HG03095 (cell line): ENCODE measurements around the gene UGT3A1.
"Not testable (repeated sequence)": the region's sequence is repeated elsewhere in the genome, so short reads cannot be mapped to it uniquely, and the experiment has no call there.

ENCODE experiments used
- ATAC-seq: cut with Tn5 transposase; IDR thresholded peaks from one replicate; pipeline ENCODE4 v1.9.1; 2021; ENCODE audit warnings: moderate library complexity; ENCODE audit not compliant: unreplicated experiment

UGT3A1 gene

GRCh38 chr5:35990941-35991611 lies at the start of gene UGT3A1:
UGT3A1 (minus strand) TSS chr5:35991390; CDS start chr5:35991240, 150 bp downstream.
- no peak for ATAC-seq

DNA sequence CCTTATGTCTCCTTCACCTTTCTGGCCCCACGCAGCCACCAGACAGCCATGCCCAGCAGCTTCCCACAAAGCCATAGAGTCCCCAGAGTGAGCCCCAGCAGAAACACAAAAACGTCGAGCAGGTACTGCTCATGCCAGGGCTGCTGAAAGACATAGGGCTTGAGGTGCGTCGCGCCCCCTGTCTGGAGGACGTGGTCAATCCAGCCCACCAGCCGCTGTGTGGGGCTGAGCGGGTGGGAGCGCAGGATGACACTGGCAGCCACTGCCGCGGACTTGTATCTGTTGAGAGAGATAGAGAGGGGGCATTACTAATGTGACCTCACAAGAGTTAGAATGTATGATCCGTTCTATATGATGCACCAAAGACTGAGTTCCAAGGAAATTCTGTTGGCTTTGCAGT lies 44.5 kb upstream of the UGT3A1 start:
- no peak for ATAC-seq

GRCh38 chr5:36034536-36035134 lies 43.4 kb upstream of the UGT3A1 start:
- not testable (repeated sequence) for ATAC-seq

- ATAC-seq, result no peak
Measured at GRCh38 chr5:36033486-36033885, 42.3 kb upstream of the UGT3A1 start.

- ATAC-seq, result no peak
Measured at GRCh38 chr5:36033047-36033446, 41.9 kb upstream of the UGT3A1 start.

DNA sequence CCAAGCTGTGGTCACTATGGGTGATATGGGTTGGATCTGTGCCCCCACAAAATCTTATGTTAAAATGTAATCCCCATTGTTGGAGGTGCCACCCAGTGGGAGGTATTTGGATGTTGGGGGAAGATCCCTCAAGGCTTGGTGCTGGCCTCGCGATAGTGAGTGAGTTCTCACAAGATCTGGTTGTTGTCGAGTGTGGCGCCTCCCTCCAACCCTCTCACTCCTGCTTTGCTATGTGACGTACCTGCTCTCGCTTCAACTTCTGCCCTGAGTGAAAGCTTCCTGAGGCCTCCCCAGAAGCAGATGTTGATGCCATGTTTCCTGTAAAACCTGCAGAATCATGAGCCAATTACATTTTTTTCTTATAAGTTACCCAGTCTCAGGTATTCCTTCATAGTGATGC lies 40.0 kb upstream of the UGT3A1 start:
- no peak for ATAC-seq

GRCh38 chr5:36029914-36030313 lies 38.7 kb upstream of the UGT3A1 start:
- ATAC-seq, result no peak

GRCh38 chr5:36028816-36029465 lies 37.8 kb upstream of the UGT3A1 start:
- no peak for ATAC-seq

DNA sequence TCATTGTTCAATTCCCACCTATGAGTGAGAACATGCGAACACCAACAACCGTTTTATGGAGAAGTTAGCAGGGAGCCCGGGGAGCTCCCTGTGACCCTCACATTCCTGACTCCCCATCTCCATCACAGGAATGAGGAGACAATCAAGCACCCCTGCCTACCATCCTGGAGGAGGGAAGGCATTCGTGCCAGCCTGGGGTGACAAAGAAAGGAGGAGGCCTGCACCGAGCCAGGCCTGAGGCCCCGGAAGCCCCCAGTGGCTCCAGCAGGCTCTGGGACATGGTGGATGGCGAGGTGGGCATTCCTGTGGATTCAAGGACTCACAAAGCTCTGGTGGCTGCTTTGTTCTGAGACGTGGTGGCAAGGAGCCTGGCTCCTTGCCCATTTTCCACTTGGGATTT lies 36.5 kb upstream of the UGT3A1 start:
- ATAC-seq, result no peak

DNA sequence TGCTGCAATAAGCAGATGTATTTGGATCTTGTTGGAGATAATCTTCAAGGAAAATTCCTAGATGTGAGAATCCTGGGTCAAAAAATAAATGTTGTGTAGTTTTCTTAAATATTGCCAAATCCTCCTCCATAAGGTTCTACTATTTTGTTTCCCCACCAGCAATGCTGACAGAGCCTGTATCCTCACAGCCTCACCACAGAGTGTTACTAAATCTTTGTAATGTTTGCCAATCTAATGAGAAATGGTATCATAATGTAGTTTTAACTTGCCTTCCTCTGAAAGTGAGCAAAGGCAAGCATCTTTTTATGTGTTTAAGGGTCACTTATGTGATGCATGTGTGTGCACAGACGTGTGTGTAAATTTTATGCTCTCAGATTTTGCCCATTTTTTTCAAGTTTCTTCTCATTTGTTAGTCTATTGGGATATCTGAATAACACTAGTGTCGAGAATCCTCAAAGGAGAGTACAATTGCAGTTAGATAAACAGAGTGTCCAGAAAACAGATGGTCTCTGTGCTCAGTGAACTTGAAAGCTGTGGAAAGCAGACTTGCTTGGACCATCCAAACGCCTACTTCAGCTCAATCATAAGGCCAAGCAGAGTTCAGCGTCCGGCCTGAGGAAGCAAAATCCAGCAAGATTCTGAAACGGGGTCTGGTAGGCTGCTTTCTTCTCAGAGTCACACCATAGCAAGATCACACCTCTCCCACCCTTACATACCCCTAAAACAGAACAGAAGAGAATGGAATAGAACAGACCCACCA lies 35.7 kb upstream of the UGT3A1 start:
- no peak for ATAC-seq

GRCh38 chr5:36022246-36022645 lies 31.1 kb upstream of the UGT3A1 start:
- ATAC-seq, result not testable (repeated sequence)

GRCh38 chr5:36019584-36019983 lies 28.4 kb upstream of the UGT3A1 start:
- not testable (repeated sequence) for ATAC-seq

DNA sequence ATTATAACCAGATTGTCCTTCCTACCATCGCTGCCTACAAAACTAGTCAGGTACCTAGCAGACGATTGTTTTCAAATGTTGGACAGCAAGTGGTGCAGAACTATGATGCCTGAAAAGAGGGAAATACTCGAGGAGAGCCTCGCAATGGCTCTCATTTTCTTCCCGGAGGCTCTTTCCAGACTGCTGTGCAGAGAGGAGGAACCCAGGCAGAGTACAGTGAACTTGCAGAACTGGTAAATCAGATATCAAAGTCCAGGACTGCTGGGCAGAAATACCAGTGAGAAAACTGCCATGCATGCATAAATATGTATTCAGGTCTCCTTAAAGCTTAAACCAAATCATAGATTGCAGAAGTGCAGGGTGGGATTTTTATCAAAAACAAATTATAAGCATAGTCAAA lies 26.4 kb upstream of the UGT3A1 start:
- ATAC-seq, result no peak

GRCh38 chr5:36017004-36017403 lies 25.8 kb upstream of the UGT3A1 start:
- ATAC-seq, result no peak

- ATAC-seq, result no peak
Measured at GRCh38 chr5:36013182-36013581, 22.0 kb upstream of the UGT3A1 start.

DNA sequence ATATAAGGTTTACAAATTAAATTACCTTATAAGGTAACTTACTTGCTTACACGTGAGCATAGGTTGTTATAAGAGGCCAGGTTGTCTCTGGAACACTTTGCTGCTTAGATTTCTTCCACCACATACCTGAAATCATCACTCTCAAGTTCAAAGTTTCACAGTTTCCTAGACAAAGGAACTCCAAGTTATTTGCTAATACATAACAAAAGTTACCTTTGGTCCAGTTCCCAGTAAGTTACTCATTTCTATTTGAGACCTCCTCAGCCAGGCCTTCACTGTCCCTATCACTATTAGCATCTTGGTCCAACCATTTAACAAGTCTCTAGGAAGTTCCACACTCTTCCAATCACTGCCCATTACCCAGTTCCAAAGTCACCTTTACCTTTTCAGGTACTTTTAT lies 18.5 kb upstream of the UGT3A1 start:
- ATAC-seq, result no peak

DNA sequence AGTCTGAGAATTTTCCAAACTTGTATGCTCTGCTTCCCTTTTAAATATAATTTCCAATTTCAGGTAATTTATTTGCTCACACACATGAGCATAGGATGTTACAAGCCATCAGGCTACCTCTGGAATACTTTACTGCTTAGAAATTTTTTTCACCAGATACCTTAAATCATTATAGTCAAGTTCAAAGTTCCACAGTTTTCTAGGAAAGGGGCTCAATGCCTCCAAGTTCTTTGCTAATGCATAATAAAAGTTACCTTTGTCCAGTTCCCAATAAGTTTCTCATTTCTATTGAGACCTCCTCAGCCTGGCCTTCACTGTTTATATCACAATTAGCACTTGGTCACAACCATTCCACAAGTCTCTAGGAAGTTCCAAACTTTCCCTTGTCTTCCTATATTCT lies 16.2 kb upstream of the UGT3A1 start:
- ATAC-seq, result no peak

GRCh38 chr5:36006163-36006562 lies 15.0 kb upstream of the UGT3A1 start:
- no peak for ATAC-seq

- ATAC-seq, result no peak
Measured at GRCh38 chr5:36001032-36001431, 9.8 kb upstream of the UGT3A1 start.

DNA sequence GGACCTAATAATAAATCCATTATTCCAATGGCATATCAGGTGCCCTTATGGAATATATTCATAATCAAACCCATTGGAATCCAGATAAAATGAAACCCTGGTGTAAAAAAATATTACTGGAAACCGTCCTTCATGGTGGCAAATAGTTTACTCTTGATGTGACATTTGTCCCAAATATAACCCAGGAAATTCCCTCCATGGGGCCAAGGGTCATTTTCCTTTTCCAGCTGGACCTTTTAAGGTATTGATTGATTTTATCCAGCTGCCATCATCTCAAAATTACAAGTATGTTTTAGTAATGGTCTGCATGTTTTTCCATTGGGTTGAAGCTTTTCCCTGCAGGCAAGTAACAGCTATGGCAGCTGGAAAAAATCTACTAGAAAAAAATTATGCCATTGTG lies 8.4 kb upstream of the UGT3A1 start:
- no peak for ATAC-seq

- ATAC-seq, result no peak
Measured at GRCh38 chr5:35996076-35996475, 4.9 kb upstream of the UGT3A1 start.

GRCh38 chr5:35990520-35990919 lies 670 bp downstream of the UGT3A1 start:
- ATAC-seq, result no peak
